GM19372 (cell line): ENCODE results near the gene SMIM1.

Source experiments
- ATAC-seq: cut with Tn5 transposase; IDR thresholded peaks from one replicate; pipeline ENCODE4 v1.9.1; 2021; ENCODE audit warnings: mild to moderate bottlenecking, low read depth, moderate library complexity; ENCODE audit not compliant: unreplicated experiment

The SMIM1 gene

GRCh38 chr1:3753656-3754454, 18.7 kb upstream of the SMIM1 start:
- no peak for ATAC-seq

DNA sequence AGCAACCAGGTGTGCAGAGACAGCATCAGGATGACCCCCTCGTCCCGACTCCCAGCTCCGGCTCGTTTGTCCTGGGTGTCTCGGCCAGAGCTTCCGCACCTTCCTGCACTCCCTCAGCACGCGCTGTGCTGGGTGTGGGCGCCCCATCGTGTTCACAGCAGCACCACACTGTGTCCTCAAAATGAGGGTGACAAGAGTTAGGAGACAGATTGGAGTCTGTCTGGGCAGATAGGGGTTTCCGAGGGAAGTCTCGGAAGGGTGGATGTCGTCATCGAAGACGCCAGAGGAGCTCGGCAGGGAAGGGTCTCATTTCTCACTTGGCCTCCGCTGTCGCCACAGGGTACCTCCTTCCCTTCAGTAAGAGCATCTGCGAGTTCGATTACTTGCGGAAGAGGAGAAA, 16.2 kb upstream of the SMIM1 start:
- no peak for ATAC-seq

DNA sequence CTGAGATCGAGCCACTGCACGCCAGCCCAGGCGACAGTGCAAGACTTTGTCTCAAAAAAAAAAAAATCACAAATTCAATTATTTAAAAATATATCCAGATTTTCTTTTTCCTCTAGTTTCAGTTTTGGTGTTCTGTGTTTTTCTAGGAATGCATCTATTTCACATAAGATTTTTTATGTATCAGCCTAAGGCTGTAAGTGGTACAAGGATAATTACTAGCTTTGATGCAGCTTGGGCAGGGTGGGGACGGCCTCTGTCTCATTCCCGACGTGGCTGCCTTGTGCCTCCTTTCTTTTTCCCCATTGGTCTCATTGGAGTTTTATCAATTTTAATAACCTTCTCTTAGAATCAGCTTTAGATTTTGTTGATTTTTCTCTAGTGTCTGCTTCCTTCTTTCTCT, 13.4 kb upstream of the SMIM1 start:
- no peak for ATAC-seq

GRCh38 chr1:3759796-3760195, 12.8 kb upstream of the SMIM1 start:
- ATAC-seq = no peak

DNA sequence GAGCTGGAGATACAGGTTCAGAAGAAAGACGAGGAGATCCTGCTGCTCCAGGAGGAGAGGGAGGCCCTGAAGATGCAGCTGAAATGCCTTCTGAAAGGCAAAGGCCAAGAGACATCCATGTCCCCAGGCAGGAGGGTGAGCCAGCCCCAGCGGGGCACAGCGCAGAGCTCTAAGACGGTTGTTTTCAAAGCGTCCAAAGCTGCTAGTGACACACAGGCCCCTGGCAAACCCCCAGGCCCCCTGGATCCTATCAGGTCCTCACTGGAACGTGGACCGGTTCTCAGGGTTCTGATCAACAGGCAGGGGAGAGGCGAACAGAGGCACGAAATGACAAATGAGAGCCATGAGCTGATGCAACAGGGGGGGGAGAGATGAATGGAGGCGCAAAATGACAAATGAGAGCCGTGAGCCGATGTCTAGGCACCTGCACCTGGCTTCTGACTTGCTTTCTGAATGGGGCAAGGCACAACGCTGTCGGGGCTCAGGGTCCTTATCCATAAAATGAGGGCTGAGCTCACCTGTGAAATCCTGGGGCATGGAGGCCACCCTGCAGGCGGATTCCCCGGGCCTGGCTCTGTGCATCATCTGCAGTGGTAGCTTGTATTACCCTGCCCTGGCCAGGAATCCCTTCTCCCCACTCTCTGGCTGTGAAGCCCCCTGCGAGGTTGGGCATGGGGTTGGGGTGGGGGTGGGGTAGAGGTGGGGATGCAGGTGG, 11.1 kb upstream of the SMIM1 start:
- ATAC-seq = no peak

DNA sequence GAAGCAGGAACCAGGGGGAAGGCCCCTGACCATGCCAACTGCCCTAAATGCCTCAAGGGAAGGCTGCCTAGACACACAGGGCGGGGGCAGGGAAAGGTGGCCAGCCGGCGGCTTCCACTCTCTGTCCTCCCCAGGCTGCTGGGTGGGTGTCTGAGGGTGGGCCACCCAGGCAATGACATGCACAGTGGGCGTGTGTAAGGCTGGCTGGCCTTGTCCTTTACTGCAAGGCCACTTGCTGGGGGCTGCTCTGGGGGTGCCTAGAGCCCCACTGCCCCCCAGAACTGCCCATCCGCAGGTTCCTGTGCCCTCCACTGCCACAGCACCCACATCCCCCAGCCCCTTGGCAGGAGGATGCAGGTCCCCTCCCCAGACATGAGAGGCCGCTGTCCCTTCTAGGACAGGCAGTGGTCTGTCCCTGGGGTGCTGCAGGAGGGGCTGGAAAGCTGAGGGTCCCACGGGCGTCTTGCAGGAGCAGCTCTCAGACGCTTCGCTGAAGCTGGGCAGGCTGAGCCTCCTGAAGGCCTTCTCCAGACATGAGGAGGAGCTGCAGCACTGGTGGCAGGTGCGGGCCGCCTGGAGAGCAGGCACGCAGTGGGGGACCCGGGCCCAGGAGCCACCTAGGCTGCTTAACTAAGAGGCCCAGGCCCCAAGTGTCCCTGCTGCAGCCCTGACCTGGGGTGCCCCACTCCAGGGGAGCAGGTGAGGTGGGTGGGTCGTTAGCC, 10.2 kb upstream of the SMIM1 start:
- ATAC-seq = no peak

GRCh38 chr1:3762873-3763228, 9.7 kb upstream of the SMIM1 start:
- no peak for ATAC-seq

- no peak for ATAC-seq
These were observed 9.0 kb upstream of the SMIM1 start for GRCh38 chr1:3763351-3764125.

- no peak for ATAC-seq
These were observed 5.1 kb upstream of the SMIM1 start for GRCh38 chr1:3767328-3767925.

DNA sequence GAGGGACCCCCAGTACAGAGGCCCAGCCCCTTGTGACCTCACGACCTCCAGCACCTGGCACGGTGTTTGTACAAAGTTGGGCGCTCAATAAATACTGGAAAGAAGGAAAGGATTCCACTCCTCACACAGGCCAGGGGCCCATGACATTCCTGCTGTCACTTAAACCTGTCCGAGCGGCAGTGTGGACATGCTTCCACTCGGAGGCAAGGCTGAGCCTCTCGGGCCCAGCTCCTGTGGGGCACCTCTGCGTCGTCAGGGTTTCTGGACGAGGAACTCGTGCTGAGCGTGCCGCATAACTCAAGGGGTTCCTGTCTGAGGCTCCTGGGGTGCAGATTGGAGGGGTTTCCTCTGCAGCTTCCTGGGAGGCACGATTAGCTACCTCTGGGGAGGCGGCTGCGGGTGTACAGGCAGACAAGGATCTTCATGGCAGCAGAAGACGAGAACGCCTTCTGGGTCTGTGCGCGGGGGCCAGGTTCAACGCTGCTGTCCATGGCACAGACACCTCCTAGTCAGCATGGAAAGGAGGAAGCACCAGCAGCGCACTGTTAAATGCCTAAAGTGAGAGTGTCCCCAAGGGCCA, 3.6 kb upstream of the SMIM1 start:
- ATAC-seq = no peak

- ATAC-seq = no peak
These were observed 2.3 kb upstream of the SMIM1 start for GRCh38 chr1:3770047-3770765.

DNA sequence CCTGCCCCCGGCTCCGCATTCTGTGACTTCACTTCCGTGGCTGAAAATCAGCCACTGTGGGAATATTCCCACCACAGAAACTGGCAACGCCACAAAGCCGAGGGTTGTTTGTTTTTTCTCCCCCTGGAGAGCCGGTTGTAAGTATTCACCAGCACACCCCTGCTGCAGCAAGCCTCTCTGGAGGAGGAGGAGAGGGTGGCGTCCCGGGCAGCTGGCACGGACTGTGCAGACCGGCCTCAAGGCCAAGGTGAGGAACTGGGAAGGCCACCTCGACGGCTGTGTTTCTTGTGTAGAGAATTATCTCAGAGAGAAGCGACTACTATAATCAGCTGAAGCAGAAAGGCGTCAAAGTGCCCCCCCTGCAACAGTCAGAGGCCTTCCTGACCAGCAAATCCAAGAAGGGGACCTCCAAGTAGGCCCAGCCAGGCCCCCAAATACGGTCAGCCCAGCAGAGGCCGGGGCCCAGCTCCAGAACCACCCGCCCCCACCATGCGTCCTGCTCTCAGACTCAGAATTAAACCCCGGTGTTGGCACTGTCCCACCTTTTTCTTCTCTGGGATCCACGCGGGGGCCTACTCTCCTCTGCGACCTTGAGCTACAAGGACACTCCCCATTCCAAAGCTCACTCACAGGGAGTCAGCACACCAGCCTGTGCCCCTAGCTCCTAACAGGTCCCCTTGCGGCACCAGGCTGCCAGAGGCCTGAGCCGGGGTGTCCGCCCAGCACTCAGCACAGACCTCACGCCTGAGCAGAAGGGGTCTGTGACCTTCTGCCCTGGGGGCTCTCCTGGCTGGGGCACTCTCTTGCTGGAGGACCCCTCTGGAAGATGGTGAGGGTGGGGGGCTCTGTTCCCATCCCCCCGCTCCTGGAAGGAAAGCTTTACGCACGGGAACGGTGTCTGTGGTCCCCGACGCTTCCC, 1.2 kb upstream of the SMIM1 start:
- no peak for ATAC-seq

GRCh38 chr1:3772027-3772714, 378 bp upstream of the SMIM1 start:
- ATAC-seq = peak; percentile 67

- ATAC-seq = no peak
These were observed 1.2 kb downstream of the SMIM1 start for GRCh38 chr1:3773572-3774275.

DNA sequence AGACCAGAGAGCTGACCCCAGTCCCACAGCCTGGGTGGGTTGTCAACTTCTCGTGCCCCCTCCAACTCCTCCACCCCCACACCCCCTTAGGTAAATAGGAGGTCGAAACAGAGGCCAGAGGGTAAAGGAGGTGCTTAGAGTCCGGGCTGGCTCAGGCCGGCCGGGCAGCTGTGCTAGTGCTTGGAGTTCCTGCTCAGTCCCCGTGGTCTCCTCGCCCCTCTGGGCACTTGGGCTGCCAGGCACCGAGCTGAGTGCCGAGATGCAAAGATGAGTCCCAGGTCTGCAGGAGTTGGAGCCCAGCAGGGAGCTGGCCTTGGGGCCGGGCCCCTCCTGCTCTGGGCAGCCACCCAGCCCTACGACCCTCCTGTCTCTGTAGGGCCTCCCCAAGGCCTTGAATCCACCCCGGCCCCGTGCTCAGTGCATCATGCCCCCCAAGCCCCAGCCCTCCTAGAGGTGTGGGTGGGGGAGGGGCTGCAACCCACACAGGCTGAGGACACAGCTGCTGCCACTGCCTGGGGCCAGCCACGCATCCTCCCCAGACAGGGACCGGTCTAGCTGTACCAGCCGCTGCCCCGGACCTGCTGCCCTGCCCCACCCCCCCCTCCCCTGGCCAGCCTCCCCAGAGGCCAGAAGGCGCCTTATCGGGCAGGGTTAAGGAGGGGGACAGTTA, 1.9 kb downstream of the SMIM1 start:
- no peak for ATAC-seq

DNA sequence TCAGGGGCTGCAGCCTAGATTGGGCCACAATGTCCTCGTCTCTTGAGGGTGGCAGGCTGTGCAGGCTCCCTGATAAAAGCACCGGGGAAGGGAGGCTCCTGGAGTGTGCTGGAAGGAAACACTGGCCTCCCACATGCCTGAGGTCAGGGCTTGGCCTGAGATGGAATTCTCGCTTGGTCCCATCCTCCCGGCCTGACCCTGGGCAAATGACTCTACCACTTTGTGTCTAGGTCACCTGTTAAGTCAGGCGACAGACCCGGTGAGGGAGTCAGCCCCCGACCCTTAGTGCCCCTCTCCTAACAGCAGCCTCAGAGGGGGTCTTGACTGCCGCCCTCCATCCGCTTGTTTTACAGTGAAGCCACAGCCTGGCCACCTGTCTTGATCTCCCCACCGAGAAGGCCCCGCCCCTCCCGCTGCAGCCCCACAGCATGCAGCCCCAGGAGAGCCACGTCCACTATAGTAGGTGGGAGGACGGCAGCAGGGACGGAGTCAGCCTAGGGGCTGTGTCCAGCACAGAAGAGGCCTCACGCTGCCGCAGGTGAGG, 2.5 kb downstream of the SMIM1 start:
- no peak for ATAC-seq
